Middle frontal gyrus (tissue), 1 donor: ENCODE data around the gene KIRREL1.

Experiments
- DNase-seq: peaks from one replicate; pipeline ENCODE4 v3.0.0-alpha.2; 2015; ENCODE audit warnings: low spot score; ENCODE audit errors: extremely low spot score

Gene KIRREL1

DNA sequence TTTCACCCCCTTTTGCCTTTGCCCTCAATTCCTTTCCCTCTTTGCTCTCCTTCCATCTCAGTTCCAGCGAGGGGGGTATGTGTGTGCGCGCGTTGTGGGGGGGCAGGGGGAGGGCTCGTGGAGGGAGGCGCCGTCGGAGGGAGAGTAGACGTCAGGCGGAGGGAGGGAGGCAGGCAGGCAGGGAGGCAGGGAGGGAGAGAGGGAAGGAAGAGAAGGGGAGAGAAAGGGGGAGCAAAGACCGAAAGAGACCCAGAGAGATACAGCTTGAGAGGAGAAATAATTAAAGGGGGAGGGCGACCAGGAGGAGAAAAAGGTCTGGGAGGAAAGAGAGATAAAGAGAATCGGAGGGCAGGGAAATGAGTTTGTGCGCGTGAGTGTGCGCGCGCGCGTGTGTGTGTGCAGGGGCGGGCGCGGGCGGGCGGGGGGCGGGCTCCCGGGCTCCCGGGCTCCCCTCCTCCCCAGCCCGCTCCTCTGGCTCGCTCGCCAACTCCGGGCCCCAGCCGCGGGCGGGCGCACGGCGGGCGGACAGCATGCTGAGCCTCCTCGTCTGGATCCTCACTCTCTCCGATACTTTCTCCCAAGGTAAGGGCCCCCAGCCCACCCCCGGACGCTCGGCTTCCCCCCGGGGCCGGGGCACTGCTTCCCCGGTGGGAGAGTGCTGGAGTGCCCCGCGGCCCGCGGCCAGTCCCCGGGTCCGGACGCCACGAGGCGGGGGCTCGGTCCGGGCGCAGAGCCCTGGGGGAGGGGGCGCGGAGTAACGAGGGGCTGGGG lies at the start of gene KIRREL1:
KIRREL1 (plus strand) TSS at position 499 of the 771 bp plus-strand sequence; CDS start at position 531, 32 bp downstream.
- DNase-seq = no peak

DNA sequence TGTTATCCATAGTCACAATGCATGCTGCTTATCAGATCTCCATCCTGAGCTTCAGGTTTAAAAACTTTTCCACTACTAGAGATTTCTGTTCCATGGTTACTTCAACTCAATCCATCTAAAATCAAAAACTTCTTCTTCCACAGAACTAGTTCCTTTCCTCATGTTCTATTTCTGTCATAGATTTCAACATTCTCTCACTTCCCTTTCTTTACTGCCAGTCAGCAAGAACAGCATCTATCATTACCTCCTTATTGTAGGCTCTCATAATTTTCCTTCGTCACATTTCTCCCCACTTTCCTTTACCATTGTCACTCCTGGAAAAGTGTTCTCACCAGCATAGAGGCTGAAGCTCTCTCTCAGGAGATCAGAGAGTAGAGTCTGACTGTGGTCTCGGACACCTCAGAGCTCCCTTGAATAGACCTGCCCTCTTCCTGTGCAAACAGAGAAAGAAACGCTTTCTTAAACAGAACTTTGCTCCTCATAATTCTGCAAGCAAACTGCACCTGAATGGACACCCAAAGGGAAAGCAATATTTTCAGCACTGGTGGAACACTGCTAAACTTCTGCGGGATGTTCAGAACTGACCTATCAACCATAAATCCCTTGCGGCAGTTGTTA lies 48.7 kb upstream of the KIRREL1 start:
- DNase-seq = no peak

GRCh38 chr1:157948312-157949073 lies 45.0 kb upstream of the KIRREL1 start:
- no peak for DNase-seq

DNA sequence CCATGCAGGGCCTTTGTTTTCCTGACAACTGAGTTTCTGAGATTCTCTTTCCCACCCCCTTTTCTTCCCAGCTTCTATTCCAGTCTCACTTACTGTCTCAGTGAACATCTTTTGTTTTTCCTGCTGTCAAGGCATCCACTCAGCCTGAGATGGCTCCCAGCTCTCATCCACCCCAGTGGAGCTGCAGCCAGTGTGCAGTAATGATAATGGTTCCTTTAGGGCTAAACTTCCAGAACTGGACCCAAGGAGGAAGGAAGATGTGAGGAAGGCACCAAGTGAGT lies 44.4 kb upstream of the KIRREL1 start:
- DNase-seq = no peak

DNA sequence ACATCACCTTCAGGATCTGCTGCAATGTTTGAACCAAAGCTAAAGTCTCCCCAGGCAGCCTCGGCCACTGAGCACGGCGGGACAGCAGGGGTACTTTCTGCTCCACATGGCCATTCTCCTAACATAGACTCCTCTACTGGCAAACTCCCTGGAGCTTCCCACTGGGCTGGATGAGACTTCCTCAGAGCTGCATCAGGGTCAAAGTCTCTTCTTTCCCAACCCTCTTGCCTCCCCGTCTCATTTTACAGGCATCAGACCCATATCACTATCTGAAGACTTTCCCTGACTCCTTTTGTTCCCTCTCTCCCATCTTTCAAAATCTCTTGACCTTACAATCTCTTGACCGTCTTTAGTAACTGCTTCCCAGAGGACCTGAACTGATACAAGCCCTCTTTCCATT lies 42.2 kb upstream of the KIRREL1 start:
- DNase-seq = no peak

DNA sequence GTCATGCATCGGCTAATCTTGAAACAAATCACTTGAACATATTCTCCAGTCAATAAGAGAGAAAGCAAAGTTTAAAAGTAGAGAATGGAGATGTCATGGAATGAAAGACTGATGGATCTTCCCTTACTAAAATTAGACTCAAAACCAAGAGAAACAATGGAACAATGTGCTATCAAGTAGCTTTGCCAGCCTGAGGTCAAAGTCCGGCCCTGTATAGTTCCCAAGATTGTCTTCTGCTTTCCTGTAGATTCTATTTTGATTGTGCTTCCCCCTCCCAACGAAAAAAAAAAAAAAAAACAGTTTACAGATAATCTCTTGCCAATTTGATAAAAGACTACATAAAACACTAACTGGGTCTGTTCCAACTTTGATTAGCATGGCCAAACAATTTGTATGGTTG lies 40.8 kb upstream of the KIRREL1 start:
- DNase-seq = no peak

GRCh38 chr1:157955221-157955620 lies 38.2 kb upstream of the KIRREL1 start:
- no peak for DNase-seq

DNA sequence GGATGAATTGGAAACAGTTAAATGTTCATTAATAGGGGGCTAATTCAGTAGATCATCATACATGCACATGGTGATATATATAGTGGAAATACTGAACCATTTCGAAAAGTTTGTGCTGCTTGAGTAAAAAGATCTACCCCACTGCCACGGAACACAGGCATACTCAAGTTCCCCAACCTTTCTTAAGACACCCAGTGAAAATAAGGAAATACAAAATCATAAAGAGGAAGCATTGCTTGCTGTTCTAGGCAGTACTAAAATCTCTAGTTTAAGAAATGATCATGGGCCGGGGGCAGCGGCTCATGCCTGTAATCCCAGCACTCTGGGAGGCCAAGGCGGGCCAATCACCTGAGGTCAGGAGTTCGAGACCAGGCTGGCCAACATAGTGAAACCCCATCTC lies 37.6 kb upstream of the KIRREL1 start:
- no peak for DNase-seq

- DNase-seq = no peak
Measured at GRCh38 chr1:157956732-157957131, 36.7 kb upstream of the KIRREL1 start.

GRCh38 chr1:157958263-157958662 lies 35.2 kb upstream of the KIRREL1 start:
- no peak for DNase-seq

- no peak for DNase-seq
Measured at GRCh38 chr1:157959750-157960149, 33.7 kb upstream of the KIRREL1 start.

DNA sequence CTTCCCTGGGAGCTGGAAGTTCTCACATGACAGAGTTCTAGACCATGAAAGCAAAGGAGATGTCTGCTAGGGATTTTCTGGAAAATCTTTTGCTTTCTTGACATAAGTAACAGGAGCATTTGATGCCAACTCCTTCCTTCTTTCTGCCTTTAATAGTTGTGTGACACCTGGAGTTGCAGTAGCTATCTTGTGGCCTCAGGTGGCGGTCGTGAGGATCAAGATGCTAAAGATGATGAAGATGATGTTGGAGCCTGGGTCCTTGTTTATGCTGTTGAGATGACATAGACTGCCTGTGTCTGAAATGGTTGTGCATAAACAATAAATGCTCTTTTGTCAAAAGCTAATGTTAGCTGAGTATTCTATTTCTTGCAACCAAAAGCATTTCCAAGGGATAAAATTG lies 32.7 kb upstream of the KIRREL1 start:
- no peak for DNase-seq

- no peak for DNase-seq
Measured at GRCh38 chr1:157961805-157962762, 31.4 kb upstream of the KIRREL1 start.

DNA sequence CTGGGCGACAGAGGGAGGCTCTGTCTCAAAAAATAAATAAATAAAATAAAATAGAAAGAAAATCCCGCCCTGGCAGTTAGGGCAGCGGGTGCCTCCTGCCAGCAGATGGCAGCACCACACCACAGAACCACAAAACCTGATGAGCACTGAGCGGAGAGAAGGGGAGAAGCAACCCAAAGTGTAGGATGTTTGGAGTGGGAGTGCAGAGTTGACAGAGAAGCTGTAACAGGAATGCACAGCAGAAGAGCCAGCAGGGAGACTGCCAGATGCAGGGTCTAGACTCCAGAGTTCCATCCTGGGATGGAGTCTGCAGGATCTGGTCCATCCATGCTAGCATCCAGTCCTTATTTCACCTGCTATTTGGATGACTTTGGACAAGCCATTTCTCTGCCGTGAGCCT lies 29.7 kb upstream of the KIRREL1 start:
- peak; percentile 79 for DNase-seq

DNA sequence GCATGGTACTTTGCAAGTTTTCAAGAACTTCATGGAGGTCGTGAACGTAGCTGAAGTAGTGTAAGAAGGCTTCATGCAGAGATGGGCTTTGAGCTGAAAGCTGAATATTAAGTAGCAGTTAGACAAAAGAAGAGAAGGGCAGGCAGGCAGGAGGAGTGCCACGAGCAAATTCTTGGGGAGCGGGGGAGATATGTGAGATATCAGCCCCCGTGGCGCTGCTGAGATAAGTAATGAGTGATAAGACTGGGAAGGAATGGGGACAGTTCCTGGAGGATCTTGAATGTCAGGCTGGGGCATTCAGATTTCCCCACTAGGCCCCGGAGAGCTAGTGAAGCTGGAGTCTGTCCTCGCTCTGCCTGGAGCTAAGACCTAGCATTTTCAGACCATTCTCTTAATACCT lies 27.9 kb upstream of the KIRREL1 start:
- no peak for DNase-seq

GRCh38 chr1:157966031-157966537 lies 27.4 kb upstream of the KIRREL1 start:
- no peak for DNase-seq

DNA sequence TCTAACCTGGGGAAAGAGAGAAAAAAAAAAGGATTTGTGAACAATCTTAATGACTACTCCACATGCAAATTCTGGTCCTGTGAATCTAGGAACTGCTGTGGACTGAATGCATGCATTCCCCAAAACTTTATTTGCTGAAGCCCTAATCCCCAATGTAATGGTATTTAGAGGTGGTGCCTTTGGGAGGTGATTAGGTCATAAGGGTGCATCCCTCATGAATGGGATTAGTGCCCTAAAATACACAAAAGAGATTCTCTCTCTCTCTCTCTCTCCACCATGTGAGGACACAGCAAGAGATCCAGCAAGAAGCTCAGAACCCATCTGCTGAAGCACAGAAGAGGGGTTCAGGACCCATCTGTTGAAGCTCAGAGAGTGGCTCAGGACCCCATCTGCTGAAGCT lies 26.2 kb upstream of the KIRREL1 start:
- DNase-seq = no peak

GRCh38 chr1:157968508-157968907 lies 24.9 kb upstream of the KIRREL1 start:
- DNase-seq = no peak

DNA sequence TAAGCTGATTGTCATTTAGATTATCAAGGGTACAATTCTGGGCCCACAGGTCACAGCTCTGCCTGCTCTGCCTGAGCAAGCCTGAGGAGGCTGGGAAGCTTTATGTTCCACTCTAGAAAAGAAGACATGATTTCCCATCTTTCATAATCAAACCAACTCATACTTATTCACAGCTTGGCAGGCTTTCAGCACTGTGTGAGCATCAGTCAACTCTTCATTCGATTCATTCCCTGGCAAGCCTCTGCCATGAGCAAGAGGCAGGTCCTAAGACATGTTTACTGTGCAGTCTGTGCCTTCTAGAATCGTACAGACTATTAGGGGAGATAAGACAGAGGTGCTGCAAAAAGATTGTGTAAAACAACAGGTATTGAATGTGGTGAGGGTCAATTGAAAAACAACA lies 24.5 kb upstream of the KIRREL1 start:
- DNase-seq = no peak

- DNase-seq = no peak
Measured at GRCh38 chr1:157969697-157970485, 23.6 kb upstream of the KIRREL1 start.
